22Rv1 (cell line): Measurements from ENCODE around the gene COL16A1.

ENCODE experiments used
- H3K27ac ChIP-seq: fragments of 450-650 bp; 2 replicates; pipeline ENCODE4 v1.5.1; 2017
- ZFX ChIP-seq: fragments of 450-650 bp; IDR thresholded peaks from 2 replicates; pipeline ENCODE4 v1.6.1; 2017; ENCODE audit warnings: antibody characterized with exemption, borderline replicate concordance
- TF ChIP-seq, protein P1 (sequence below): fragments of 450-650 bp; IDR thresholded peaks from 2 replicates; pipeline ENCODE4 v1.5.1; 2017; ENCODE audit warnings: mild to moderate bottlenecking

COL16A1 gene

DNA sequence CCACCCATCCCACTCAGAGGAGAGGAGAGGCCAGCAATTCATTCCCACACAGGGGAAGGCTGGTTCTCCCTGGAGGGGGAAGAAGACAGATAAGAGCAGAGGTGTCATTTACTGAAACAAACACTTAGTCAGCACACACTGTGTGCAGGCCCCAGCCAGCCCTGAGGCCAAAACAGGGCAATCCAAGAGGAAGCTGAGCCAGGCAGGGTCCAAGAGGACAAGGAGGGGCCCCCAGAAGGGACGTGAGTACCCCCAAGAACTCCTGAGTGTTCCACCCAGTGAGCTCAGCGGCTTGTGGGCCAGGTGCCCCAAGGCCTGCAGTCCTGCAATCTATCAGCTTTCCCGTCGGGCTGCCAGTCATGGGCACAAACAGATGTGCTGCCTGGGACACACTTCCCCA is 44.5 kb upstream of the COL16A1 start:
- H3K27ac ChIP-seq = no peak overlapping the region
- TF ChIP-seq, protein P1, sequence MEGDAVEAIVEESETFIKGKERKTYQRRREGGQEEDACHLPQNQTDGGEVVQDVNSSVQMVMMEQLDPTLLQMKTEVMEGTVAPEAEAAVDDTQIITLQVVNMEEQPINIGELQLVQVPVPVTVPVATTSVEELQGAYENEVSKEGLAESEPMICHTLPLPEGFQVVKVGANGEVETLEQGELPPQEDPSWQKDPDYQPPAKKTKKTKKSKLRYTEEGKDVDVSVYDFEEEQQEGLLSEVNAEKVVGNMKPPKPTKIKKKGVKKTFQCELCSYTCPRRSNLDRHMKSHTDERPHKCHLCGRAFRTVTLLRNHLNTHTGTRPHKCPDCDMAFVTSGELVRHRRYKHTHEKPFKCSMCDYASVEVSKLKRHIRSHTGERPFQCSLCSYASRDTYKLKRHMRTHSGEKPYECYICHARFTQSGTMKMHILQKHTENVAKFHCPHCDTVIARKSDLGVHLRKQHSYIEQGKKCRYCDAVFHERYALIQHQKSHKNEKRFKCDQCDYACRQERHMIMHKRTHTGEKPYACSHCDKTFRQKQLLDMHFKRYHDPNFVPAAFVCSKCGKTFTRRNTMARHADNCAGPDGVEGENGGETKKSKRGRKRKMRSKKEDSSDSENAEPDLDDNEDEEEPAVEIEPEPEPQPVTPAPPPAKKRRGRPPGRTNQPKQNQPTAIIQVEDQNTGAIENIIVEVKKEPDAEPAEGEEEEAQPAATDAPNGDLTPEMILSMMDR = no peak
- TF ChIP-seq ZFX = no peak

DNA sequence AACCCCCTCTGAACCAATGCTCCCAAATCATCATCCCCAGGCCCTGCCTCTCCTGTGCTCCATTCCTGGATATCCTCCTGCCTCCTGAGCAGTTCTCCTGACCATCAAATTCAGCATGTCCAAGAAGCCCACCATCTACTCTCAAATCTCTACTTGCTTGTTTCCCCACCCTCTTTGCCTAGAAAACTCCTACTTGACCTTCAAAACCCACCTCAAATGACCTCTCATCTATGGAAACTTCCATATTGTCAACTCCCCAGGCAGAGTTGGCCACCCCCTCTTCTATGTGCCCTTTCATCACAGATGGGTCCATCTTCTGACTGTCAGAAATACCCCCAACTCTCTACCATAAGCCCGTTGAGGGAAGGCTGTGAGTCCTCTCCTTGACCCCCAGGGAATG is 43.5 kb upstream of the COL16A1 start:
- H3K27ac ChIP-seq = no peak overlapping the region
- TF ChIP-seq ZFX = no peak
- TF ChIP-seq, protein P1 = no peak

DNA sequence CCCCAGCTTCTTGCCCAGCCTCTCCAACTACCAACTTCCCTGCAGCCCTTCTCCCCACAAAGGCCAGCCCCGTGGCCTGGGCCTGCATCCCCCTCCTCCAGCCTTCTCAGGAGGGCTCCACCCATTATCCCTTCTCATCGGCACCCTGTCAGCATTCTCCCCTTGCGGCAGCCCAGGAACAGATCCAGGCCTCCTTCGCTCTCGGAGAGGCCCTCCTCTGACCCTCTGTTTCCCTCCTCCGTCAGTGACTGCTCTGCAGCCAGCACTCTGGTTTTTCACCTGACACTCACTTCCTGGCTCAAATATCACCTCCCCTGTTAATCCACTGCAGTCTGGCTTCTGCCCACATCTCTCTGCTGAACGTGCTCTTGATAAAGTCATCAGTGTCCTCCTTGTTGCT is 42.9 kb upstream of the COL16A1 start:
- no peak overlapping the region for H3K27ac ChIP-seq
- TF ChIP-seq, protein P1 = no peak
- TF ChIP-seq ZFX = no peak

DNA sequence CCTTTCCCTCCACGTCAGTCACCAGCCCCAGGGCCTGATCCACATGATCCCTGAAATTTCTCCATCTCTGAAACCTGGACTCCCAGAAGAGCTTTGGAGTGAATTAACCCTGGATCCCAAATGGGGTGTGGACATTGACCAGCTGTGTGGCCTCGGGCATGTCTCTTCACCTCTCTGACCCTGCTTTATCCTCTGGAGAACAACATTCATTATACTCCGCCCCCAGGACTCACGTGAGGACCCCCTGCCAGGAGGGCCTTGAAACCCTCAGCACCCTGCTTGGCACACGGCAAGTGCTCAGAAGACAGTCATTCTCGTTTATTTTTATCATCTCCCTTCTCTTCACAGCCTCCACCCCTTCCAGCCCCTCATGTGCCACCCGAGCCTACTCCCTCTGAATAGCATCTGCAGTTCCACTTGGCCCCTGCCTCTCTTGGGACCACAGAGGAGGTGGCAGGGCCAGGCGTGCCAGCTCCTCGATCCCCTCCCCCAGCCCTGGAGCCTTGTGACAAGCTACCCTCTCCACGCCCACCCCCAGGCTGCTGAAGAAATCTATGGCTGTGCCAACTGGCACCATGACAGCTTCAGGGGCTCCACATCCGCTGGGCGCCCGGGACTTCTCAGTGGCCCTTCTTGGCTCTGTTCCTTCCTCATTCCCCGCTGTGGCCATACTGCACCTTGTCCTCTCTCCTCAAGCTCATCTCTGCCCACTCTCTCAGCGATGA is 42.3 kb upstream of the COL16A1 start:
- no peak for TF ChIP-seq ZFX
- TF ChIP-seq, protein P1 = peak; percentile 61
- no peak overlapping the region for H3K27ac ChIP-seq

DNA sequence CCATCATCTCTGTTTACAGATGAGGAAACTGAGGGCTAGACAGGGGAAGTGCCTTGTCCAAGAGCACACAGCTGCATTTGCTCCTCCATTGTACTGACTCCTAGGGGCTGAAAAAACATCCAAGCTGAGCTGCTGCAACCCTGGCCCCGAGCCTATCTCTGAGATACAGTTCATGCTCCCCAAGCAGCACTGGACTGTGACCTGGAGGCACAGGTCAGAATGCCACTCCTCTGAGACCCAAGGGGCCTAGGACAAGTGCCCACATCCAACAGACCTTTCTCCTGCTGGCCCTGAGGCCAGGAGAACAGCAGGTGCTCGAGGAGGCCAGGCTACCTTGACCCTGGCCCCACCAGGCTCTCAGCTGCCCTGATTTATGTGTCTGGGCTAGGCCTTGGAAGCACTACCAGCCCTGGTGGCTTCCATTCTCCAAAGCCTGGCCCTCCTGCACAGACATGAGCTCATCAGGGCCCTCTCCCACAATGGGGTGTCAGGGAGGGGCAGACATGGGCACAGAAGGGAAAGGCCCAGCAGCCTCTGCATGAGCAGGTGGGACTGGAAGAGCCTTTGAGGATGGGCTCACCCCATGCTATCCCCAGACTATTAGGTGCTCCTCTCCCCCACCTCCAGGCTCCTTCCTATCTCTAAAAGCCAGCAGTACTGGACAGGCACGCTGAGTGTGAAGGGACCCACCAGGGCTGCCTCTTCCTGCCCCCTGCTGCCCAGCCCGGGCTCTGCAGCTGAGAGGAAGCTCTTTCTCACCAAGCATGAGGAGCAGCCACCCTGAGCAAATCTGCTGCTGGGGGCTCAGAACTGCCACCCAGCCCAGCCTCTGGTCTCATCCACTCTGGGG is 41.5 kb upstream of the COL16A1 start:
- H3K27ac ChIP-seq = no peak overlapping the region

DNA sequence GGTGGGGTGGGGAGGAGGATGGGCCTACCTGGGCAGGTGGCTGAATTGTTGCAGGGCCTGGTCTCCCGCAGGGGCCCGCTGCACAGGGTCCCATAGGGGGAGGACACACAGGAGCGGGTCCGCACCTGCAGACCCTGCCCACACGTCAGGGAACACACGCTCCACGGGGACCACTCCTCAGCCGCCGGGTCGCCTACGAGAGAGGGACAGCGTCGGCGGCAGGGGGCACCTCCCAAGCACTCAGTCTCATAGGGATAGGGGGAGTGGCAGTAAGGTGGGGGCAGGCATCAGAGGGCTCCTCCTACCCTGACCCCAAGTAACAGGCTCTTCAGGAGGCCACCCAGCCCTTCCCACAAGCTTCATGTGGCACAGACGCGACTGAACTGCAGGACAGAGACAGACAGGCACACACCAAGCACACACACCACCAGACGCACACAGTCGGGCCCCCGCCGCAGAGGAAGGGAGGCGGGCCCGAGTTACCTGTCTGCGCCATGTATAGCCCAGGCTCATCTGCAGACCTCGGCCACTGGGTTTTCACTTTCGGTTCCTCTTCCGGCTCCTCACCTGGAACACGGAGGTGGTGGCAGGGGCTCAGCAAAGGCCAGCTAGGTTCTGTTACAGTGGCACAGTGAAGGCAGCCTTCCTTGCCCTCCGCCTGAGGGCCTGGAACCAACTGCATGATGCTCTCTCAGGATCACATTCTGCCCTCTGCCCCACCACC is 40.5 kb upstream of the COL16A1 start:
- TF ChIP-seq, protein P1 = no peak
- no peak for TF ChIP-seq ZFX
- H3K27ac ChIP-seq = no peak overlapping the region

More for the DNA sequence above, 41.5 kb upstream of the COL16A1 start:
- no peak for TF ChIP-seq ZFX
- TF ChIP-seq, protein P1 = peak; percentile 88
